ENCODE data around the gene C6orf120. TPM values are rescaled to one million over a fixed set of nuclear protein-coding genes. Genes with fewer than 3 reads are reported as not detected.

The C6orf120 gene
- total RNA-seq, 1 donor from 2014 or later: 14.0 TPM

GRCh38 chr6:169709293-169709692, 7.4 kb downstream of the C6orf120 start:
- Histone ChIP-seq H3K27me3 (ENCODE audit: low read depth) (no peaks in the 10 kb centered on the region), H3K4me1 (peaks cover 24% of the 10 kb centered on the region), H3K27ac (replicated peaks) (no peak overlapping the region), H3K36me3 (peaks cover 70% of the 10 kb centered on the region), H3K9me3 (replicated peaks) (no peaks in the 10 kb centered on the region), H3K4me3 (no peak overlapping the region)
- TF ChIP-seq CTCF (IDR thresholded peaks at IDR 0.05; ENCODE audit: borderline replicate concordance): no peak
- intact Hi-C loops (cut with micrococcal nuclease): no loop called here
- no peak for DNase-seq

GRCh38 chr6:169710009-169710408, 8.1 kb downstream of the C6orf120 start:
- Histone ChIP-seq H3K9me3 (replicated peaks) (no peaks in the 10 kb centered on the region), H3K36me3 (peaks cover 71% of the 10 kb centered on the region), H3K27ac (replicated peaks) (no peak overlapping the region), H3K4me1 (peaks cover 17% of the 10 kb centered on the region), H3K27me3 (ENCODE audit: low read depth) (no peaks in the 10 kb centered on the region), H3K4me3 (no peak overlapping the region)
- TF ChIP-seq CTCF (IDR thresholded peaks at IDR 0.05; ENCODE audit: borderline replicate concordance): no peak
- intact Hi-C loops (cut with micrococcal nuclease): no loop called here
- no peak for DNase-seq

- peaks cover 89% of the 10 kb centered on the region for H3K36me3 ChIP-seq
- no peaks in the 10 kb centered on the region for H3K9me3 ChIP-seq (replicated peaks)
- DNase-seq: no peak
- TF ChIP-seq CTCF (IDR thresholded peaks at IDR 0.05; ENCODE audit: borderline replicate concordance): no peak
- H3K4me1 ChIP-seq: no peaks in the 10 kb centered on the region
- H3K27me3 ChIP-seq (ENCODE audit: low read depth): no peaks in the 10 kb centered on the region
- no peak overlapping the region for H3K27ac ChIP-seq (replicated peaks)
- intact Hi-C loops (cut with micrococcal nuclease): no loop called here
- H3K4me3 ChIP-seq: no peak overlapping the region
Measured at GRCh38 chr6:169714178-169714577, 12.3 kb downstream of the C6orf120 start.

GRCh38 chr6:169714595-169714994, 12.7 kb downstream of the C6orf120 start:
- Histone ChIP-seq H3K27ac (replicated peaks) (no peak overlapping the region), H3K27me3 (ENCODE audit: low read depth) (no peaks in the 10 kb centered on the region), H3K9me3 (replicated peaks) (no peaks in the 10 kb centered on the region), H3K4me1 (no peaks in the 10 kb centered on the region), H3K36me3 (peaks cover 85% of the 10 kb centered on the region), H3K4me3 (no peak overlapping the region)
- intact Hi-C loops (cut with micrococcal nuclease): no loop called here
- TF ChIP-seq CTCF (IDR thresholded peaks at IDR 0.05; ENCODE audit: borderline replicate concordance): no peak
- no peak for DNase-seq

- no peak for TF ChIP-seq CTCF (IDR thresholded peaks at IDR 0.05; ENCODE audit: borderline replicate concordance)
- peaks cover 24% of the 10 kb centered on the region for H3K4me1 ChIP-seq
- H3K36me3 ChIP-seq: peaks cover 41% of the 10 kb centered on the region
- no peaks in the 10 kb centered on the region for H3K9me3 ChIP-seq (replicated peaks)
- intact Hi-C loops (cut with micrococcal nuclease): no loop called here
- no peaks in the 10 kb centered on the region for H3K27me3 ChIP-seq (ENCODE audit: low read depth)
- no peak overlapping the region for H3K4me3 ChIP-seq
- no peak overlapping the region for H3K27ac ChIP-seq (replicated peaks)
- no peak for DNase-seq
Measured at GRCh38 chr6:169719117-169719516, 17.2 kb downstream of the C6orf120 start.

Measured in left ventricle myocardium inferior (tissue), 1 donor.